Measurements from ENCODE around the gene NLRC3. TPM values are rescaled to one million over a fixed set of nuclear protein-coding genes. Genes with fewer than 3 reads are reported as not detected.
A peak's percentile ranks its signal among the peaks of the same experiment; 100 is the strongest.
"Not testable (repeated sequence)": the region's sequence is repeated elsewhere in the genome, so short reads cannot be mapped to it uniquely, and the experiment has no call there.

The NLRC3 gene
- total RNA-seq, 1 donor from 2014 or later: 0.34 TPM

DNA sequence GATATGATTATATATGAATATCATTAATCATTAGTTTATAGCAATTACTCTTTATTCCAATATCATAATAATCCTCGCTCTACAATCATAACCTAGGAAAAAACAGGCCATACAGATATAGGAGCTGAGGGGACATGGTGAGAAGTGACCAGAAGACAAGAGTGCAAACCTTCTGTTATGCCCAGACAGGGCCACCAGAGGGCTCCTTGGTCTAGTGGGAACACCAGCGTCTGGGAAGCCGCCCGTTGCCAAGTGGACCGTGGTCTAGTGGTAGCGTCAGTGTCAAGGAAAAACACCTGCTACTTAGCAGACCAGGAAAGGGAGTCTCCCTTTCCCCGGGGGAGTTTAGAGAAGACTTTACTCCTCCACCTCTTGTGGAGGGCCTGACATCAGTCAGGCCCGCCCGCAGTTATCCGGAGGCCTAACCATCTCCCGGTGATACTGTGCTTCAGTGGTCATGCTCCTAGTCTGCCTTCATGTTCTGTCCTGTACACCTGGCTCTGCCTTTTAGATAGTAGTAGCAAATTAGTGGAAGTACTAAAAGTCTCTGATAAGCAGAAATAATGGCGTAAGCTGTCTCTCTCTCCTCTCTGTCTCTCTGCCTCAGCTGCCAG, 49.9 kb downstream of the NLRC3 start:
- not testable (repeated sequence) for H3K27me3 Mint-ChIP-seq; H3K27ac Mint-ChIP-seq; DNase-seq (ENCODE audit: extremely low spot score, unreplicated experiment); H3K4me3 Mint-ChIP-seq; H3K9me3 Mint-ChIP-seq; H3K4me1 Mint-ChIP-seq (ENCODE audit: unreplicated experiment)
- TF ChIP-seq, protein P1, sequence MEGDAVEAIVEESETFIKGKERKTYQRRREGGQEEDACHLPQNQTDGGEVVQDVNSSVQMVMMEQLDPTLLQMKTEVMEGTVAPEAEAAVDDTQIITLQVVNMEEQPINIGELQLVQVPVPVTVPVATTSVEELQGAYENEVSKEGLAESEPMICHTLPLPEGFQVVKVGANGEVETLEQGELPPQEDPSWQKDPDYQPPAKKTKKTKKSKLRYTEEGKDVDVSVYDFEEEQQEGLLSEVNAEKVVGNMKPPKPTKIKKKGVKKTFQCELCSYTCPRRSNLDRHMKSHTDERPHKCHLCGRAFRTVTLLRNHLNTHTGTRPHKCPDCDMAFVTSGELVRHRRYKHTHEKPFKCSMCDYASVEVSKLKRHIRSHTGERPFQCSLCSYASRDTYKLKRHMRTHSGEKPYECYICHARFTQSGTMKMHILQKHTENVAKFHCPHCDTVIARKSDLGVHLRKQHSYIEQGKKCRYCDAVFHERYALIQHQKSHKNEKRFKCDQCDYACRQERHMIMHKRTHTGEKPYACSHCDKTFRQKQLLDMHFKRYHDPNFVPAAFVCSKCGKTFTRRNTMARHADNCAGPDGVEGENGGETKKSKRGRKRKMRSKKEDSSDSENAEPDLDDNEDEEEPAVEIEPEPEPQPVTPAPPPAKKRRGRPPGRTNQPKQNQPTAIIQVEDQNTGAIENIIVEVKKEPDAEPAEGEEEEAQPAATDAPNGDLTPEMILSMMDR (conservative IDR thresholded peaks at IDR 0.05): peak; percentile 70
- peaks cover 44% of the 10 kb centered on the region for H3K36me3 Mint-ChIP-seq

DNA sequence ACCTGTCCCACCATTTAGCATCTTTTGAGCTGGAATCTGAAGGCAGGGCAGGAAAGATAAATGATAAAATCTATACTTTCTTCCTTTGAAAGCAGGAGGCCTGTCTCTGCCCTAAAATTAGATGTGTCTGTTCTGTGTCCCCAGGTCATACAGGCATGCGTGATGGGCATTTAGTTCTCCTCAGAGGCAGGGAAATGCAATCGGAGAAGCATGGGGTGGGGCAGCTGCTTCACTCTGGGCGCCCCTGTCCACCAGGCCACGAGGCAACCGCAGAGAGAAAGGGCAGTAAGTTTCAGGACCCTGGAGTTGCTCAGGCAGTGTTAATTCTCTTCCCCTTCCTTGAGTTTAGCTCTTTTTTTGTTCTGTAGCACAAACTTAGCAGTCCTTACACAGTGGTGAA, 51.3 kb downstream of the NLRC3 start:
- Mint-ChIP-seq H3K36me3 (peaks cover 44% of the 10 kb centered on the region), H3K4me1 (ENCODE audit: unreplicated experiment) (peaks cover 1% of the 10 kb centered on the region), H3K4me3 (no peak overlapping the region), H3K9me3 (no peaks in the 10 kb centered on the region), H3K27ac (no peak overlapping the region), H3K27me3 (no peaks in the 10 kb centered on the region)
- DNase-seq (ENCODE audit: extremely low spot score, unreplicated experiment): no peak
- TF ChIP-seq, protein P1 (conservative IDR thresholded peaks at IDR 0.05): no peak

DNA sequence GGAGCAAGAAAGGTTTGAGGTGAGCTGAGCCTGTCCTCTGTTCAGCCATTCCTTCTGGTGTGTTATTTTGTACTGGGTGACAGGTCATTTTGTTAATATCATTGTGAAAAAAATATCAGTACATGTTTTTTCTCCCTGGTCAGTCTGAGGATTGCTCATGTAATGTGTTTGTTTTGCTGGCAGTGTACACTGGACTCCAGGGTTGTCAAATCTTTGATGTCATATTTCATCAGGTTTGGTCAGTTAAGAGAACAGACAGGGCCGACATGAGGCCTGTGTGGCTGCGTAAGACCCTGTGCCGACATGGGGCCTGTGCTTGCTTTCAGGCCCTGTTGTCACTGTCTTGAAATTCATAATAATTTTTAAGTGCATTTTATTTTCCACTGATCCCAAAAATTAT, 53.9 kb downstream of the NLRC3 start:
- Mint-ChIP-seq H3K9me3 (no peaks in the 10 kb centered on the region), H3K27me3 (no peaks in the 10 kb centered on the region), H3K4me1 (ENCODE audit: unreplicated experiment) (peaks cover 8% of the 10 kb centered on the region), H3K27ac (no peak overlapping the region), H3K4me3 (no peak overlapping the region), H3K36me3 (peaks cover 38% of the 10 kb centered on the region)
- DNase-seq (ENCODE audit: extremely low spot score, unreplicated experiment): no peak
- TF ChIP-seq, protein P1 (conservative IDR thresholded peaks at IDR 0.05): no peak

DNA sequence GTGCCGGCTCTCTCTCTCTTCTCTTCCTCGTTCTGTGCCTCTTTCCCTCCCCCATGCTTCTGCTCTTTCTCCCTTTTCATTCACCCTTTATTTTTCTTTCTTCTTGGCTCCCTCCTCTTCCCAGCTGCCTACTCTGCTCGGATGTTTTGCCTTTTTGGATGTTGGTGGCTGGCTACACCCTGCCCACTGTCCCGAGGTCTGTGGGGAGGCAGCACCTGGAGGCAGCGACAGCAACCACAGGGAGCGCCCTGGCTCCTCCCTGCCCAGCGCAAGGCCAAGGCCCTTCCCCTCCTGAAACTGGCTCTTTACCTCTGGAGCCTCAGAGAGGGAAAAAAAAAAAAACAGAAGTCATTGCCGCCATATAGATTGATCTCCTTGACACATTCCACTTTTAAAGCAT, 56.4 kb downstream of the NLRC3 start:
- no peak for DNase-seq (ENCODE audit: extremely low spot score, unreplicated experiment)
- Mint-ChIP-seq H3K27ac (no peak overlapping the region), H3K4me3 (peak overlapping the region; percentile 36), H3K36me3 (peaks cover 26% of the 10 kb centered on the region), H3K9me3 (no peaks in the 10 kb centered on the region), H3K4me1 (ENCODE audit: unreplicated experiment) (peaks cover 9% of the 10 kb centered on the region), H3K27me3 (no peaks in the 10 kb centered on the region)
- TF ChIP-seq, protein P1 (conservative IDR thresholded peaks at IDR 0.05): no peak

DNA sequence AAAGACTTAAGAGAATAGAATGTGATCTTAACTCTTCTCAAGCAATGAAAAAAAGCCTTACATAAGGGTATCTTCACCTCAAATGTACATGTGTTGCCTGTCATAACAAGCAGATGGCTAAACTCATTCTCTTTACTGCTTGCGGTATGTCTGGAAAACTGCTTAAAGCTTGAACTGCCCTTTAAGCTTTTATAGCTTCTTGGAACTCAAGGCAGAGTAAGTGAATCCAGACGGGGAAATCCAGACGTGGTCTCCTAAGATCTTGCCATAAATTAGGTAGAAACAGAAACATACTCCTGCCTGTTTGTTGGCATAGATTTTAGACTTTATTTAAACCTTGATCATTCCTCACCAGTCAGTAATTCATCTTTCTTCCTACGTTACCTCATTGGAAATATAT, 56.8 kb downstream of the NLRC3 start:
- DNase-seq (ENCODE audit: extremely low spot score, unreplicated experiment): no peak
- Mint-ChIP-seq H3K27me3 (no peaks in the 10 kb centered on the region), H3K27ac (no peak overlapping the region), H3K36me3 (peaks cover 22% of the 10 kb centered on the region), H3K4me1 (ENCODE audit: unreplicated experiment) (peaks cover 9% of the 10 kb centered on the region), H3K9me3 (no peaks in the 10 kb centered on the region), H3K4me3 (no peak overlapping the region)
- TF ChIP-seq, protein P1 (conservative IDR thresholded peaks at IDR 0.05): no peak

DNA sequence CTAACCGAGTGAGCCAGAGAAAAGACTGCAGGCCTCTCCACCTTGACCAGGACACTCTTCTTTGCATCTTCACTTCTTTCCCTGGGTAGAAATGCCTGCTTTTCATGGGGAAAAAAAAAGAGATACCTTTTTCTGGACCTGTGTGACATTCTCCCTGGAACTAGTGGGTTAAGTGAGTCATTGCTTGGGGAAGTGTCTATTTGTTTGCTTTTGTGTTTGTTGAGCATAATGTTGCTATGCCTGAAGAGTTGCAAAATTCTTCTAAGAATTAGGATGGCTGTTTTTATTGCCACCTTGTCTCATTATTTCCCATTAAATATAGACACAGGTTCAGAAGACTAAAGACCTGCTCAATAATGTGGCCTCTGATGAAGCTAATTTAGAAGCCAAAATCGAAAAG, 57.6 kb downstream of the NLRC3 start:
- H3K4me1 Mint-ChIP-seq (ENCODE audit: unreplicated experiment): peaks cover 9% of the 10 kb centered on the region
- no peaks in the 10 kb centered on the region for H3K27me3 Mint-ChIP-seq
- H3K27ac Mint-ChIP-seq: no peak overlapping the region
- H3K9me3 Mint-ChIP-seq: no peaks in the 10 kb centered on the region
- H3K36me3 Mint-ChIP-seq: peaks cover 20% of the 10 kb centered on the region
- TF ChIP-seq, protein P1 (conservative IDR thresholded peaks at IDR 0.05): no peak
- H3K4me3 Mint-ChIP-seq: no peak overlapping the region
- DNase-seq (ENCODE audit: extremely low spot score, unreplicated experiment): no peak
